ENCODE data around the gene ZNF473.
"Not testable (repeated sequence)": the region's sequence is repeated elsewhere in the genome, so short reads cannot be mapped to it uniquely, and the experiment has no call there.

DNA sequence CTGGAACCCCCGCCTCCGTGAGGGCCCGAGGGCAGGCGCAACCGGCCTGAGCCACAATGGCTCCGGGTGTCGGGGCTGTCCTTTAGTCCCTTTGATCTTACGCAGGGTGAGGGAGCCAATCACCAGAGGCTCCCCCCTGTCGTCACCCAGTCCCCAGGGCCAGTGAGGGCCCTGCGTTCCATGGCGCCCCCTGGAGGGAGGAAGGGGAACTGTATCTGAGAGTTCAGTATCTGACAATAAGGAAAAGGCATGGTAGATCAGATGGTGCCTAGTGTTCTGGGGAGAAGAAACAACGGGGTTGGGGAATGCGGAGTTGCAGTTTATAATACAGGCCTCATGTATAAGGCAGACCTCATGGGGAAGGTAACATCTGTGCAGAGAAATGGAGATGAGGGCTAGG is 75.1 kb downstream of the ZNF473 start:
- TF ChIP-seq, protein P1, sequence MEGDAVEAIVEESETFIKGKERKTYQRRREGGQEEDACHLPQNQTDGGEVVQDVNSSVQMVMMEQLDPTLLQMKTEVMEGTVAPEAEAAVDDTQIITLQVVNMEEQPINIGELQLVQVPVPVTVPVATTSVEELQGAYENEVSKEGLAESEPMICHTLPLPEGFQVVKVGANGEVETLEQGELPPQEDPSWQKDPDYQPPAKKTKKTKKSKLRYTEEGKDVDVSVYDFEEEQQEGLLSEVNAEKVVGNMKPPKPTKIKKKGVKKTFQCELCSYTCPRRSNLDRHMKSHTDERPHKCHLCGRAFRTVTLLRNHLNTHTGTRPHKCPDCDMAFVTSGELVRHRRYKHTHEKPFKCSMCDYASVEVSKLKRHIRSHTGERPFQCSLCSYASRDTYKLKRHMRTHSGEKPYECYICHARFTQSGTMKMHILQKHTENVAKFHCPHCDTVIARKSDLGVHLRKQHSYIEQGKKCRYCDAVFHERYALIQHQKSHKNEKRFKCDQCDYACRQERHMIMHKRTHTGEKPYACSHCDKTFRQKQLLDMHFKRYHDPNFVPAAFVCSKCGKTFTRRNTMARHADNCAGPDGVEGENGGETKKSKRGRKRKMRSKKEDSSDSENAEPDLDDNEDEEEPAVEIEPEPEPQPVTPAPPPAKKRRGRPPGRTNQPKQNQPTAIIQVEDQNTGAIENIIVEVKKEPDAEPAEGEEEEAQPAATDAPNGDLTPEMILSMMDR (IDR thresholded peaks at IDR 0.05), result not testable (repeated sequence)
- TF ChIP-seq POLR2A (IDR thresholded peaks at IDR 0.05), result not testable (repeated sequence)
